DMS 273 treated with DMSO at 0.1 percent for 48 hours (cell line): Measurements from ENCODE around the gene SMURF2.

Experiments
- DNase-seq: peaks from one replicate; lab custom pipeline; 2025; lab: John Stamatoyannopoulos, UW

The SMURF2 gene

DNA sequence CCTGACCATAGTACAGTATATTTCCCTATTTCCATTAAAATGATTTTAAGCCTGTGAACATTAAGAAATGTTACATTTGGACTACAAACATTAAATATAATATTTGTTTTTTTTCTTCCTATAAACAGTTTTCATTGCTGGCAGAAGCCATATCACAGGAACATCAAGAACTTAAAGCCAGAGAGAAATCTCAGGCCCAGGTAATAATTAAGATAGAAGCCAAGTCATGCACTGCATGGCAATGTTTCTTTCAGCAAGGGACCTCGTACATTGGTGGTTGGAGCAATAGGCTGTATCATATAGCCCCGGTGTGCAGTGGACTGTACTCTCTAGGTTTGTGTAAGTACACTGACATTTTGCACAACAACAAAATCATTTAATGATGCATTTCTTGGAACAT, 125.2 kb downstream of the SMURF2 start:
- no peak for DNase-seq

GRCh38 chr17:64535357-64535756, 126.8 kb downstream of the SMURF2 start:
- no peak for DNase-seq

GRCh38 chr17:64534187-64534586, 127.9 kb downstream of the SMURF2 start:
- no peak for DNase-seq

DNA sequence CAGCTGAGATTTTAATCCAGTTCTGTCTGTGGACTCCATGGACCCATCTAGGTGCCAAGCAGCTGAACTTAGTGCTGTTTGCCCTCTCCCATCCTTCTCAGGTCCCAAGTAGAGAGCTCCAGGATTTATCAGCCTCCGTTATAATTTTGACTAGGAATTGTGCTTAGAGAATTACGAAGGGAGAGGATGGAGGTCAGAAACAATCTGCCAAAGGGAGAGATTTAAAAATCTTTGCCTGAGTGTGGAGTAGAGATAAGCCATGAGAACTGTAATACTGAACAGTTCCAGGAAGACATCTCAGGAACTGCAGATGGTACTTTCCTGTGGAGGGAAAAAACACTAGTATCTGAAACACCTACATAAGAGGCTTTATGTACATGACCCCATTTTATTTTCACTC, 128.3 kb downstream of the SMURF2 start:
- no peak for DNase-seq

DNA sequence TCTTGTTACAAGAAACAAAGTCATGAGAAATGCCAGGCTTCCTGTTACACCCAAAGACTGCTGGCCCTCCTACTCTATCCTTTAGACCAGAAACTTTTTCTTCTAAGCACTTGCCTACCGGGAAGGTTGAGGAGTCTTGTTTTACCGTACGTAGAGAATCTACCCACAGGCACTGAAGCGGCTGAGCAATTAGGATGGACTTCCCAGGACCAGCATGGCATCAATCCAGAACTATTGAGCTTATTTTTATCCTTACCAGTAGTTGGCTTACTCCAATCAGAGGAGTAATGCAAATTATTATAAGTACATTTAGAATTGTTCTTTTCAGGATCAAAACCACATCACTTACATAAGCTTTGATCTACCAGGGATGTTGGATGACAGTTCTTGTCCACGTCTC, 129.7 kb downstream of the SMURF2 start:
- DNase-seq: no peak

- no peak for DNase-seq
These were observed 130.1 kb downstream of the SMURF2 start for GRCh38 chr17:64531955-64532371.

- DNase-seq: no peak
These were observed 132.9 kb downstream of the SMURF2 start for GRCh38 chr17:64529221-64529620.

- DNase-seq: no peak
These were observed 134.2 kb downstream of the SMURF2 start for GRCh38 chr17:64527914-64528313.

DNA sequence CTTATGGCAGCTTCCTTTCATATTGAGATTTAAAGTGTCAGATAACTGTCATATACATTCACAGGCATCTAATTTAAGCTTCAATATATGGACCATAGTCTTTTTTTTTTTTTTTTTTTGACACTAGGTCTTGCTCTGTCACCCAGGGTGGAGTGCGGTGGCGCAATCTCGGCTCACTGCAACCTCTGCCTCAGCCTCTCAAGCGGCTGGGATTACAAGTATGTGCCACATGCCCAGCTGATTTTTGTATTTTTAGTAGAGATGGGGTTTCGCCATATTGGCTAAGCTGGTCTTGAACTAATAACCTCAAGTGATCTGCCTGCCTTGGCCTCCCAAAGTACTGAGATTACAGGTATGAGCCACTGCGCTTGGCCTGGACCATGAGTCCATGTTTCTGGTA, 141.7 kb downstream of the SMURF2 start:
- no peak for DNase-seq

DNA sequence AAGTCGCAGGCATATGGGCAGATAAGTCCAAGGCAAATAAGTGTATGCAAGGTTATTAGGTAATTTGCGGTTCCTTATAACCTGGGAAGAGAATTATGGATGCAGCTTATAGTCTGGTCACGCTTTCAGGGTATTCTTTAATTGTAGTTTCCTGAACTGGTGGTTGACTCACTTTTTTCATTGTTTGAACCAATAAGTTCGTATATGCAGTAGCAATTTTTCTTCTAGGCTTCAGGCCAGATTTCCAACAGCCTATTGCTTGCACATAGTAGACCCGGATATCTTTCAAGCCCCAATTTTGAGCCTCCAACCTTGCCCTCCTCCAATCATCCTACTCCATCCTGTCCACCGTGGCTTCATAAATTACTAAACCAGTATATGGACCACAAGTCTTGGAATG, 142.5 kb downstream of the SMURF2 start:
- no peak for DNase-seq

- no peak for DNase-seq
These were observed 146.3 kb downstream of the SMURF2 start for GRCh38 chr17:64515829-64516228.

GRCh38 chr17:64515419-64515818, 146.7 kb downstream of the SMURF2 start:
- DNase-seq: no peak

DNA sequence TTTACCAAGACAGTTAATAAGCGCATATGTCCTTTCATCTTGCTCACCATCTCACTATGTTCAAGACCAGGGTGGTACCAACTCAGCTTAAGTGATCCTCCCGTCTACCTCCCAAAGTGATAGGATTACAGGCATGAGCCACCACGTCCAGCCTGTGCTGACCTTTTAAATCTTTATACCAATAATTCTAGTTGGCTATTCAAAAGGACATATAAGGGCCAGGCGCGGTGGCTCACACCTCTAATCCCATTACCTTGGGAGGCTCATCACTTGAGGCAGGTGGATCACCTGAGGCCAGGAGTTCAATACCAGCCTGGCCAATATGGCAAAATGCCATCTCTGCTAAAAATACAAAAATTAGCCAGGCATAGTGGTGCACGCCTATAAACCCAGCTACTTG, 152.9 kb downstream of the SMURF2 start:
- DNase-seq: no peak

- DNase-seq: no peak
These were observed 153.4 kb downstream of the SMURF2 start for GRCh38 chr17:64508683-64509082.

- peak; percentile 53 for DNase-seq
These were observed 154.7 kb downstream of the SMURF2 start for GRCh38 chr17:64507413-64507782.

- peak; percentile 98 for DNase-seq
These were observed 155.3 kb downstream of the SMURF2 start, which contains the start of gene CEP95 for GRCh38 chr17:64506576-64507412. CEP95 (plus strand) TSS chr17:64506977; CDS start chr17:64507098, 121 bp downstream.

GRCh38 chr17:64506201-64506575, 155.9 kb downstream of the SMURF2 start, which contains the start of gene DDX5:
DDX5 (minus strand) TSS chr17:64506289; CDS start chr17:64506119, 170 bp downstream.
- DNase-seq: peak; percentile 98

GRCh38 chr17:64505340-64506200, 156.5 kb downstream of the SMURF2 start:
- DNase-seq: peak; percentile 45

- DNase-seq: no peak
These were observed 157.3 kb downstream of the SMURF2 start for GRCh38 chr17:64504769-64505339.

DNA sequence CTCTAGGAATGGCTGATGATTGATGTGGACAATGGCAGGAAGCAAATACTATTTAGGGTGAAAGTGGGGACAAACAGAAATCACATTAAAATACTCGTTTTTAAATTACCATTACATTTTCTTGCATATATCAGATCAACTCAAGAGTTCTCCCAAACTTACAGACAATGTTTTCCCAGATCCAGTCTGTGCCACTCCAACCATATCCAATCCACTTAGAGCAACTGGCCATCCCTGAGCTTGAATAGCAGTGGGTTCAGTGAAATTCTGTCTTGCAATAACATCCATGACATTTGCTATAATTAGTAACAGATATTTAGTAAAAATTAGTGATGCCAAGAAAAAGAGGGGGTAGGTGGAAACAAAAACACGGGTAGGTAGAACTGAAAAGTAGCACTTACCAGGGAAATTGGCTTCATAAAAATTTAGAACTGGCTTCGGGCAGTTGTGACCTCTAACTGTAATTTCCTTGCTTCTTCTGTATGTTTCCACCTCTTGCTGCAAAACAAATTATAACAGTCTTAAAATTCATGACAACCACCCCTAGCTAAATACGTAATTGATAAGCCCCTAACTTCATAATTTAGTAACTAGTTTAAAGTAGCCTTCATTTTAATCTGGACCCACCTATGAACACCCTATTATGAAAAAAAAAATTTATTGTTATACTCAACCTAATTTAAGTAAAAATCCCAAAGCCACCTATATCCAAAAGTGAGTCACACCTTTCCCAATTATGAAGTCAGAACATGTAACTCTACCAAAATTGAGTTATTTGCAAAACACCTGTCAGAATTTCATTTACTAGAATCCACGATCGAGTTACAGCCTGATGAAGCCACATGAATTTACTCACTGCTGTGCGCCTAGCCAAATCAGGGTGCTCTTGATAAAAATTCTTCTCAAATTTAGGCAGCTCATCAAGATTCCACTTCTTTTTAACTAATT, 158.0 kb downstream of the SMURF2 start:
- no peak for DNase-seq

GRCh38 chr17:64503341-64503740, 158.8 kb downstream of the SMURF2 start:
- DNase-seq: no peak
